ENCODE data around the gene POC1B. TPM values are rescaled to one million over a fixed set of nuclear protein-coding genes. Genes with fewer than 3 reads are reported as not detected.
"Not testable (repeated sequence)": the region's sequence is repeated elsewhere in the genome, so short reads cannot be mapped to it uniquely, and the experiment has no call there.

The POC1B gene
- total RNA-seq, 8 experiments from 2014 or later, result 6.3 to 22.3 (median 9.7) TPM

GRCh38 chr12:89468648-89469326, 57.1 kb downstream of the POC1B start:
- Histone ChIP-seq H3K4me3 (no peak overlapping the region), H3K27ac (no peak overlapping the region), H3K4me1 (replicated peaks in 1 of 2) (peaks cover 2 to 11% of the 10 kb centered on the region in 2 donors)
- ATAC-seq (replicated peaks in 6 of 8), result no peak
- WGBS, 10 experiments, result 85 to 100% (median 93%) methylated on average over 1 to 4 of the region's 4 CpGs
- in situ Hi-C loops (cut with MboI; ENCODE audit: low pct_unique_long_range_greater_than_20kb in 2 of 9, low sequenced_read_pairs in 9 of 9, unreplicated experiment in 9 of 9), result loop anchor here in 4 of 9 experiments (25.0 kb wide), 2 partner anchors 431 to 456 kb away; no protein-coding TSS in a partner anchor

- no peak for ATAC-seq (replicated peaks in 6 of 8)
- in situ Hi-C loops (cut with MboI; ENCODE audit: low pct_unique_long_range_greater_than_20kb in 2 of 9, low sequenced_read_pairs in 9 of 9, unreplicated experiment in 9 of 9), result loop anchor here in 4 of 9 experiments (25.0 kb wide), 2 partner anchors 431 to 456 kb away; no protein-coding TSS in a partner anchor
- Histone ChIP-seq H3K4me1 (replicated peaks in 1 of 2) (peaks cover 2 to 10% of the 10 kb centered on the region in 2 donors), H3K27ac (no peak overlapping the region), H3K4me3 (no peak overlapping the region)
- 100% methylated on average over 1 of the region's 1 CpG; no CpG with 5 or more reads in 5 of the 10 experiments for WGBS, 10 experiments
Observed at GRCh38 chr12:89468017-89468416, 57.8 kb downstream of the POC1B start.

GRCh38 chr12:89464974-89465592, 60.8 kb downstream of the POC1B start:
- 0 to 100% (median 78%) methylated on average over 1 to 4 of the region's 4 CpGs; no CpG with 5 or more reads in 1 of the 10 experiments for WGBS, 10 experiments
- in situ Hi-C loops (cut with MboI; ENCODE audit: low pct_unique_long_range_greater_than_20kb in 2 of 9, low sequenced_read_pairs in 9 of 9, unreplicated experiment in 9 of 9), result loop anchor here in 5 of 9 experiments (5.0 to 25.0 kb wide), 3 partner anchors 428 to 453 kb away; no protein-coding TSS in a partner anchor
- no peak overlapping the region for H3K4me3 ChIP-seq
- H3K4me1 ChIP-seq (replicated peaks in 1 of 2), result peaks cover 0 to 7% of the 10 kb centered on the region in 2 donors
- H3K27ac ChIP-seq, result no peak overlapping the region
- ATAC-seq (replicated peaks in 6 of 8), result no peak

- Histone ChIP-seq H3K4me1 (replicated peaks in 1 of 2) (peaks cover 0 to 7% of the 10 kb centered on the region in 2 donors), H3K27ac (no peak overlapping the region), H3K4me3 (no peak overlapping the region)
- WGBS, 10 experiments, result 9 to 40% (median 17%) methylated on average over 1 to 6 of the region's 6 CpGs
- peak; percentile 61 to 94 (median 84) for ATAC-seq (replicated peaks in 6 of 8)
- in situ Hi-C loops (cut with MboI; ENCODE audit: low pct_unique_long_range_greater_than_20kb in 2 of 9, low sequenced_read_pairs in 9 of 9, unreplicated experiment in 9 of 9), result loop anchor here in 5 of 9 experiments (5.0 to 25.0 kb wide), 3 partner anchors 425 to 450 kb away; no protein-coding TSS in a partner anchor
Observed at GRCh38 chr12:89461649-89462612, 63.9 kb downstream of the POC1B start.

- in situ Hi-C loops (cut with MboI; ENCODE audit: low pct_unique_long_range_greater_than_20kb in 2 of 9, low sequenced_read_pairs in 9 of 9, unreplicated experiment in 9 of 9), result loop anchor here in 5 of 9 experiments (5.0 to 25.0 kb wide), 3 partner anchors 424 to 449 kb away; no protein-coding TSS in a partner anchor
- Histone ChIP-seq H3K4me1 (replicated peaks in 1 of 2) (peaks cover 0 to 7% of the 10 kb centered on the region in 2 donors), H3K27ac (no peak overlapping the region), H3K4me3 (no peak overlapping the region)
- WGBS, 10 experiments, result 56 to 96% (median 71%) methylated on average over 3 to 4 of the region's 4 CpGs; no CpG with 5 or more reads in 2 of the 10 experiments
- ATAC-seq (replicated peaks in 6 of 8), result peak in 5 of 8 experiments; percentile 21 to 57 (median 49)
Observed at GRCh38 chr12:89461190-89461589, 64.7 kb downstream of the POC1B start.

- H3K27ac ChIP-seq; ATAC-seq (replicated peaks in 6 of 8); H3K4me1 ChIP-seq (replicated peaks in 1 of 2); H3K4me3 ChIP-seq: not testable (repeated sequence)
- 0 to 41% (median 6%) methylated on average over 1 to 2 of the region's 4 CpGs; no CpG with 5 or more reads in 1 of the 10 experiments for WGBS, 10 experiments
- in situ Hi-C loops (cut with MboI; ENCODE audit: low pct_unique_long_range_greater_than_20kb in 2 of 9, low sequenced_read_pairs in 9 of 9, unreplicated experiment in 9 of 9), result loop anchor here in 6 of 9 experiments (10.0 to 25.0 kb wide), 4 partner anchors 104 to 447 kb away; partner anchors contain the start of gene DUSP6 (in 1 of the 6)
Observed at GRCh38 chr12:89459279-89459678, 66.6 kb downstream of the POC1B start.

- no peak for ATAC-seq (replicated peaks in 6 of 8)
- Histone ChIP-seq H3K4me3 (no peak overlapping the region), H3K4me1 (replicated peaks in 1 of 2) (peaks cover 3 to 9% of the 10 kb centered on the region in 2 donors), H3K27ac (no peak overlapping the region)
- 80 to 100% (median 86%) methylated on average over 1 of the region's 1 CpG; no CpG with 5 or more reads in 3 of the 10 experiments for WGBS, 10 experiments
- in situ Hi-C loops (cut with MboI; ENCODE audit: low pct_unique_long_range_greater_than_20kb in 2 of 9, low sequenced_read_pairs in 9 of 9, unreplicated experiment in 9 of 9), result loop anchor here in 6 of 9 experiments (10.0 to 25.0 kb wide), 4 partner anchors 102 to 444 kb away; partner anchors contain the start of gene DUSP6 (in 1 of the 6)
Observed at GRCh38 chr12:89456565-89456964, 69.3 kb downstream of the POC1B start.

GRCh38 chr12:89454080-89454848, 71.6 kb downstream of the POC1B start:
- WGBS, 10 experiments, result 42 to 100% (median 77%) methylated on average over 1 to 7 of the region's 7 CpGs
- no peak overlapping the region for H3K4me3 ChIP-seq
- H3K4me1 ChIP-seq (replicated peaks in 1 of 2), result peaks cover 3 to 6% of the 10 kb centered on the region in 2 donors
- H3K27ac ChIP-seq, result no peak overlapping the region
- peak in 2 of 8 experiments; percentile 11 to 72 for ATAC-seq (replicated peaks in 6 of 8)
- in situ Hi-C loops (cut with MboI; ENCODE audit: low pct_unique_long_range_greater_than_20kb in 2 of 9, low sequenced_read_pairs in 9 of 9, unreplicated experiment in 9 of 9), result loop anchor here in 6 of 9 experiments (10.0 to 25.0 kb wide), 4 partner anchors 99 to 442 kb away; partner anchors contain the start of gene DUSP6 (in 1 of the 6)

- Histone ChIP-seq H3K4me1 (replicated peaks in 1 of 2) (peaks cover 3 to 6% of the 10 kb centered on the region in 2 donors), H3K27ac (no peak overlapping the region), H3K4me3 (no peak overlapping the region)
- in situ Hi-C loops (cut with MboI; ENCODE audit: low pct_unique_long_range_greater_than_20kb in 2 of 9, low sequenced_read_pairs in 9 of 9, unreplicated experiment in 9 of 9), result loop anchor here in 6 of 9 experiments (10.0 to 25.0 kb wide), 4 partner anchors 99 to 441 kb away; partner anchors contain the start of gene DUSP6 (in 1 of the 6)
- peak in 2 of 8 experiments; percentile 23 to 35 for ATAC-seq (replicated peaks in 6 of 8)
- 59 to 94% (median 79%) methylated on average over 3 to 6 of the region's 6 CpGs for WGBS, 10 experiments
Observed at GRCh38 chr12:89453121-89453978, 72.5 kb downstream of the POC1B start.

- Histone ChIP-seq H3K4me1 (replicated peaks in 1 of 2) (peaks cover 3 to 6% of the 10 kb centered on the region in 2 donors), H3K27ac (no peak overlapping the region), H3K4me3 (peak overlapping the region in 1 of 5 donors; percentile 6)
- in situ Hi-C loops (cut with MboI; ENCODE audit: low pct_unique_long_range_greater_than_20kb in 2 of 9, low sequenced_read_pairs in 9 of 9, unreplicated experiment in 9 of 9), result loop anchor here in 6 of 9 experiments (10.0 to 25.0 kb wide), 4 partner anchors 97 to 440 kb away; partner anchors contain the start of gene DUSP6 (in 1 of the 6)
- 7 to 44% (median 22%) methylated on average over 3 to 9 of the region's 9 CpGs; no CpG with 5 or more reads in 2 of the 10 experiments for WGBS, 10 experiments
- ATAC-seq (replicated peaks in 6 of 8), result peak in 7 of 8 experiments; percentile 60 to 96 (median 91)
Observed at GRCh38 chr12:89451841-89452251, 74.0 kb downstream of the POC1B start.

Measured in motor neuron (in vitro differentiated cells).